Natural killer cell (primary cell): Measurements from ENCODE around the gene RAET1E. TPM values are rescaled to one million over a fixed set of nuclear protein-coding genes. Genes with fewer than 3 reads are reported as not detected.
"Not testable (repeated sequence)": the region's sequence is repeated elsewhere in the genome, so short reads cannot be mapped to it uniquely, and the experiment has no call there.

ENCODE experiments used
- ATAC-seq, 3 donors: fragments of 150-1000 bp in 2 of 3; fragments of 200-7000 bp in 1 of 3; cut with Tn5 transposase; 1 replicate in 1 of 3; 2 replicates in 2 of 3; pipeline ENCODE4 v1.10.0; 2021; ENCODE audit warnings: mild to moderate bottlenecking in 2 of 3, moderate library complexity in 2 of 3
- DNase-seq, 2 donors: peaks; one replicate each; pipeline versions ENCODE4 v3.0.0 to v3.0.0-alpha.2; 2013 to 2021; ENCODE audit warnings: mixed read lengths in 1 of 2
- H3K27ac ChIP-seq: one replicate; pipeline ENCODE4 v1.5.1; 2013; ENCODE audit warnings: mild to moderate bottlenecking, low read length
- H3K27me3 ChIP-seq: one replicate; pipeline ENCODE4 v1.6.1; 2013; ENCODE audit warnings: low read length; ENCODE audit not compliant: control insufficient read depth, insufficient read depth
- H3K36me3 ChIP-seq: one replicate; pipeline ENCODE4 v1.6.1; 2013; ENCODE audit warnings: low read length; ENCODE audit not compliant: control insufficient read depth, insufficient read depth
- H3K4me1 ChIP-seq: one replicate; pipeline ENCODE4 v1.6.1; 2013; ENCODE audit warnings: low read length; ENCODE audit not compliant: control insufficient read depth, insufficient read depth
- H3K4me3 ChIP-seq: one replicate; pipeline ENCODE4 v1.5.1; 2013; ENCODE audit warnings: low read length
- H3K9me3 ChIP-seq: one replicate; pipeline ENCODE4 v1.6.1; 2013; ENCODE audit warnings: low read length; ENCODE audit not compliant: control insufficient read depth, insufficient read depth
- H3K27ac Mint-ChIP-seq, 2 donors: one replicate each; pipeline ENCODE4 v1.8.0; 2022; ENCODE audit warnings: mild to moderate bottlenecking in 2 of 2, mixed read lengths in 2 of 2, moderate library complexity in 1 of 2
- H3K27me3 Mint-ChIP-seq, 2 donors: one replicate each; pipeline ENCODE4 v1.8.0; 2022; ENCODE audit warnings: low read depth in 2 of 2, mixed read lengths in 2 of 2
- H3K36me3 Mint-ChIP-seq: one replicate; pipeline ENCODE4 v1.8.0; 2022; ENCODE audit warnings: mixed read lengths
- H3K4me1 Mint-ChIP-seq, 2 donors: one replicate each; pipeline ENCODE4 v1.8.0; 2022; ENCODE audit warnings: mixed read lengths in 2 of 2
- H3K4me3 Mint-ChIP-seq: one replicate; pipeline ENCODE4 v1.8.0; 2022; ENCODE audit warnings: mild to moderate bottlenecking, moderate library complexity, mixed read lengths
- H3K9me3 Mint-ChIP-seq, 2 donors: one replicate each; pipeline ENCODE4 v1.8.0; 2022; ENCODE audit warnings: mixed read lengths in 2 of 2
- WGBS: methylation state at CpG from one replicate; pipeline ENCODE4 v1.1.7; 2013; ENCODE audit warnings: missing lambda C conversion rate; ENCODE audit not compliant: insufficient coverage; 5-methylcytosine and 5-hydroxymethylcytosine counted together
- intact Hi-C: fragments of 100-400 bp; cut with micrococcal nuclease; formaldehyde crosslinking; loops from one replicate; pipeline ENCODE4 v1.14.2; 2022
- total RNA-seq, 4 donors: library from RNA; stranded (reverse); fragments of 120-200 nt in 1 of 4; gene quantifications; one replicate each; pipeline versions ENCODE4 v1.2.3 to v1.2.4, GENCODE V29; 2013 to 2022
- TF ChIP-seq, protein P1 (sequence below): fragments of 200-600 bp; IDR thresholded peaks from one replicate; pipeline ENCODE4 v1.8.0; 2022; ENCODE audit warnings: antibody characterized with exemption

The RAET1E gene
- total RNA-seq, 3 donors from 2014 or later (not counting 1 experiment from before 2014, with no cell fraction given) = not detected

DNA sequence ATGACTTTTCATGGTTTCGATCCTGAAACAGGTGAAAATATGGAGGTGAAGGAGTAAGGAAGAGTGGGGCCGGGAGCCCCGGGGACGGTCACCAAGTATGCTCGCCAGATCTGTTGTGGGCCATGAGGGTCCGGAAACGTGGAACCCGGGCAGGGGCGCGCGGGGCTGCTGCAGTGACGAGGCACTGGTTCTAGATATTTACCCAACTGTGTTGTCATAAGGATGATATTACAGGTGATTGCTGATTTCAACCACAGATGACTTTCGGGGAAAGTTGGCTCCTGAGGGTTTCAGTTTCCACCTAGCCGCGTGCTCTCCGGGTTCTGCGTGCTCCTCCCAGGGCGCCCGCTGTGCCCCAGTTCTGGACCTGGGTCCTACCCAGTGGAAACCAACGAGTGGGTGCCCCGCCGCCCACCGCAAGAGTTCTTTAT lies 12.8 kb upstream of the RAET1E start:
- ATAC-seq (no peak), DNase-seq (no peak)
- 93% methylated on average over 23 of the region's 23 CpGs for WGBS
- no peaks in the 10 kb centered on the region for H3K9me3 Mint-ChIP-seq
- H3K4me1 Mint-ChIP-seq = no peaks in the 10 kb centered on the region
- Histone ChIP-seq H3K9me3 (peaks cover 8% of the 10 kb centered on the region), H3K4me1 (no peaks in the 10 kb centered on the region), H3K36me3 (no peaks in the 10 kb centered on the region), H3K27me3 (no peaks in the 10 kb centered on the region), H3K4me3 (no peak overlapping the region), H3K27ac (no peak overlapping the region)
- H3K27me3 Mint-ChIP-seq = peaks cover 14 to 26% of the 10 kb centered on the region in 2 donors
- intact Hi-C loops = no loop called here
- TF ChIP-seq, protein P1, sequence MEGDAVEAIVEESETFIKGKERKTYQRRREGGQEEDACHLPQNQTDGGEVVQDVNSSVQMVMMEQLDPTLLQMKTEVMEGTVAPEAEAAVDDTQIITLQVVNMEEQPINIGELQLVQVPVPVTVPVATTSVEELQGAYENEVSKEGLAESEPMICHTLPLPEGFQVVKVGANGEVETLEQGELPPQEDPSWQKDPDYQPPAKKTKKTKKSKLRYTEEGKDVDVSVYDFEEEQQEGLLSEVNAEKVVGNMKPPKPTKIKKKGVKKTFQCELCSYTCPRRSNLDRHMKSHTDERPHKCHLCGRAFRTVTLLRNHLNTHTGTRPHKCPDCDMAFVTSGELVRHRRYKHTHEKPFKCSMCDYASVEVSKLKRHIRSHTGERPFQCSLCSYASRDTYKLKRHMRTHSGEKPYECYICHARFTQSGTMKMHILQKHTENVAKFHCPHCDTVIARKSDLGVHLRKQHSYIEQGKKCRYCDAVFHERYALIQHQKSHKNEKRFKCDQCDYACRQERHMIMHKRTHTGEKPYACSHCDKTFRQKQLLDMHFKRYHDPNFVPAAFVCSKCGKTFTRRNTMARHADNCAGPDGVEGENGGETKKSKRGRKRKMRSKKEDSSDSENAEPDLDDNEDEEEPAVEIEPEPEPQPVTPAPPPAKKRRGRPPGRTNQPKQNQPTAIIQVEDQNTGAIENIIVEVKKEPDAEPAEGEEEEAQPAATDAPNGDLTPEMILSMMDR = no peak
- H3K36me3 Mint-ChIP-seq = no peaks in the 10 kb centered on the region
- H3K27ac Mint-ChIP-seq = no peak overlapping the region
- no peak overlapping the region for H3K4me3 Mint-ChIP-seq

DNA sequence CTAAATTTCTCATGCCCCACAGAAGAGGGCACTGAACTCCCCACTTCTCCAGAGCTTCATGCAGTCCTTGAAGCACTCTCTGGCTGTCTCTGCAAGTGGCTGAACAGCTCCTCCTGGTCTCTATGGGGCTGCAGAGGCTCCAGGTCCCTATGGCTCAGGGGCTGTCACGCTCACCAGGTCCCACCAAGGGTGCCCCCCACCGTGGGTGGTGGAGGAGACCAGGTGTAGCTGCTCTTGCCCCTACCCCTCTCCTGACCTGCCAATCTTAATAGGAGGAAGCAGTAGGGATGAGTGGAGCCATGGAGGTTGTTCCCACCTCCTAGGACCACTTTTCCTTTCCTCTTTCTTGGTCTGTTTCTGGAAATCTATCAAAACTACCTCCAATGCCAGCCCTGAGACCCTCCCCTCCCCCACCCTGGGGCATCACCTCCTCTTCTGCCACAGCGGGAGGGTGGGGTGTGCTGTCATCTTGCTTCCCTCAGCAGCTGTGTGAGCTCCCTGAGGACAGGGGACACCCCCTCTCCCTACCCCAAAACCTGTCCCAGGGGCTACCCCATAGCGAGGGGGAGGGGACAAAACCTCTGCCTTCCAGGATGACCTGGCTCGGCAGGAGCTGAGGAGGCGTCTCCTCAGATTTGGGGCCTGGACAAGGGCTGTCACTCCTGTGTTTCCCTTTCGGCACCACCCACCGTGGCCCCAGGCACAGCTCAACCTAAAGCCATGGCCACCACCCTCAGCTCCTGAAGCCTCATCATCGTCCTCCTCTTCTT lies 12.0 kb upstream of the RAET1E start:
- intact Hi-C loops = no loop called here
- Histone ChIP-seq H3K9me3 (peaks cover 8% of the 10 kb centered on the region), H3K27ac (no peak overlapping the region), H3K4me3 (no peak overlapping the region), H3K36me3 (no peaks in the 10 kb centered on the region), H3K4me1 (no peaks in the 10 kb centered on the region), H3K27me3 (no peaks in the 10 kb centered on the region)
- no peaks in the 10 kb centered on the region for H3K4me1 Mint-ChIP-seq
- no peak overlapping the region for H3K4me3 Mint-ChIP-seq
- no peak overlapping the region for H3K27ac Mint-ChIP-seq
- no peak for ATAC-seq
- H3K9me3 Mint-ChIP-seq = no peaks in the 10 kb centered on the region
- no peak for DNase-seq
- TF ChIP-seq, protein P1 = no peak
- H3K27me3 Mint-ChIP-seq = peaks cover 14 to 26% of the 10 kb centered on the region in 2 donors
- no peaks in the 10 kb centered on the region for H3K36me3 Mint-ChIP-seq
- WGBS = 94% methylated on average over 7 of the region's 9 CpGs

DNA sequence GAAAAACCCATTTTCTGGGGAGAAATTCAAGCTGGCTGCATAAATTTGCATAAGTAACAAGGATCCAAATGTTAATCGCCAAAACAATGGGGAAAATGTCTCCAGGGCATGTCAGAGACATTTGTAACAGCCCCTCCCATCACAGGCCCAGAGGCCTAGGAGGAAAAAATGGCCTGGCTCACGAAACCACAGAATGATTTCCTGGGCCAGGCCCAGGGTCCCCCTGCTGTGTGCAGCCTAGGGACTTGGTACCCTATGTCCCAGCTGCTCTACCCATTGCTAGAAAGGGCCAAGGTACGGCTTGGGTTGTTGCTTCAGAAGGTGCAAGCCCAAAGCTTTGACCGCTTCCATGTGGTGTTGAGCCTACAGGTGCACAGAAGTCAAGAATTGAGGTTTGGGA lies 10.6 kb upstream of the RAET1E start:
- intact Hi-C loops, H3K4me1 Mint-ChIP-seq, DNase-seq, H3K36me3 Mint-ChIP-seq, H3K36me3 ChIP-seq, H3K9me3 ChIP-seq, H3K4me1 ChIP-seq, H3K27ac Mint-ChIP-seq, H3K9me3 Mint-ChIP-seq, H3K27me3 ChIP-seq, H3K4me3 ChIP-seq, H3K4me3 Mint-ChIP-seq, ATAC-seq, H3K27ac ChIP-seq: not testable (repeated sequence)
- H3K27me3 Mint-ChIP-seq = peaks cover 14 to 23% of the 10 kb centered on the region in 2 donors
- WGBS = 74% methylated on average over 4 of the region's 4 CpGs

DNA sequence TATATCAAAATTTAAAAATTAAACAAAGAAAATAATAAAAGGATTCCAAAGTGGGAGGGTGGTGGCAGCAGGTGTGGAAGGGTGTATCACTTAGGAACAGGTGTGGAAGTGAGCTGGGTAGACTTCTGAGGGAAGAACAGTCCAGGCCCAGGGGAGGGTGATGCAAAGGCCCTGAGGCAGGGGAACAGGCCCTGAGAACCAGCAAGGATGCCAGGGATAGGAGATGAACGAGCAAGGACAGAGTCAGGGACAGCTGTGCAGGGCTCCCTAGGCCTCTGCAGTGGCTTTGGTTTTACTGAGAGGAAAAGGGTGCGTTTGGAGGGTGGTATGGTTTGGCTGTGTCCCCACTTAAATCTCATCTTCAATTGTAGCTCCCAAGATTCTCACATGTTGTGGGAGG lies 9.4 kb upstream of the RAET1E start:
- no peak for DNase-seq
- no peaks in the 10 kb centered on the region for H3K36me3 Mint-ChIP-seq
- no peaks in the 10 kb centered on the region for H3K4me1 ChIP-seq
- no peaks in the 10 kb centered on the region for H3K9me3 Mint-ChIP-seq
- no peaks in the 10 kb centered on the region for H3K4me1 Mint-ChIP-seq
- H3K4me3 Mint-ChIP-seq = no peak overlapping the region
- no peak overlapping the region for H3K27ac Mint-ChIP-seq
- intact Hi-C loops = no loop called here
- no peaks in the 10 kb centered on the region for H3K27me3 ChIP-seq
- no peak for ATAC-seq
- TF ChIP-seq, protein P1 = no peak
- WGBS = 52% methylated on average over 1 of the region's 2 CpGs
- no peak overlapping the region for H3K27ac ChIP-seq
- H3K36me3 ChIP-seq = no peaks in the 10 kb centered on the region
- H3K27me3 Mint-ChIP-seq = peaks cover 14 to 20% of the 10 kb centered on the region in 2 donors
- peaks cover 8% of the 10 kb centered on the region for H3K9me3 ChIP-seq
- no peak overlapping the region for H3K4me3 ChIP-seq
